Measurements from ENCODE around the gene CNTRL. TPM values are rescaled to one million over a fixed set of nuclear protein-coding genes. Genes with fewer than 3 reads are reported as not detected.
A peak's percentile ranks its signal among the peaks of the same experiment; 100 is the strongest.
"Not testable (repeated sequence)": the region's sequence is repeated elsewhere in the genome, so short reads cannot be mapped to it uniquely, and the experiment has no call there.

Gene CNTRL
- total RNA-seq, result 10 to 100 TPM; 23.4 to 32.7 (median 31.0) TPM

GRCh38 chr9:121074370-121075250, at the start of gene CNTRL:
Gene CNTRL, plus strand, starts transcription at chr9:121074955. Its CDS starts 13,372 bp downstream, at chr9:121088327.
- Histone ChIP-seq H3K4me1 (peaks cover 0 to 45% (median 23%) of the 10 kb centered on the region in 4 donors), H3K36me3 (no peaks in the 10 kb centered on the region), H3K9me3 (no peaks in the 10 kb centered on the region), H3K27ac (peak within 1 kb of the TSS; percentile 85 to 92 (median 90)), H3K4me3 (peak within 1 kb of the TSS; percentile 58 to 83 (median 68)), H3K27me3 (no peaks in the 10 kb centered on the region)
- TF ChIP-seq EP300 (IDR thresholded peaks at IDR 0.05) (peak; percentile 43 to 97), POLR2A (IDR thresholded peaks at IDR 0.05) (peak; percentile 40 to 89), CTCF (IDR thresholded peaks at IDR 0.05) (peak in 2 of 5 experiments; percentile 40 to 50)
- peak; percentile 90 to 91 for DNase-seq (ENCODE audit: low spot score in 2 of 2)
- 0 to 1% methylated on average over 25 to 48 of the region's 85 CpGs for WGBS, 2 donors

DNA sequence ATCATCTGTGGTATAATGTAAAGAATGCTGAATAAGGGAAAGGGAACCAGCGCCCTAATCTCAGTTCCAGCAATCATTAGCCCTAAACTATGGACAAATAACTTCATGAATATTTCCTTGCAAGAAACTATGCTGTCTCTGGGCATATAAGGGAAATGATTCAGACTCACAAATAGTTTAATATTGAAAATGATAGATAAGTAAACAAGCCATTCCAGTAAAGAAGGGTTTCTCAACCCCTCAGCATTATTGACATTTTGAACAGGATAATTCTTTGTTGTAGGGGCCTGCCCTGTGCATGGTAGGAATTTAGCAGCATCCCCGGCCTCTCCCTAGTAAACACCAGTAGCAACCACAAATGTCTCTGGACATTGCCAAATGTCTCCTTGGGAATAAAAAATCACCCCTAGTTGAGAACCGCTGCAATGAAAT, 48.5 kb upstream of the CNTRL start:
- TF ChIP-seq EP300 (IDR thresholded peaks at IDR 0.05) (no peak), CTCF (IDR thresholded peaks at IDR 0.05) (no peak), POLR2A (IDR thresholded peaks at IDR 0.05) (no peak)
- Histone ChIP-seq H3K4me3 (no peak overlapping the region), H3K27ac (peak overlapping the region in 2 of 4 donors; percentile 19 to 27), H3K27me3 (no peaks in the 10 kb centered on the region), H3K9me3 (peaks cover 0 to 4% (median 0%) of the 10 kb centered on the region in 4 donors), H3K36me3 (peaks cover 0 to 22% (median 0%) of the 10 kb centered on the region in 3 donors), H3K4me1 (peaks cover 0 to 8% (median 3%) of the 10 kb centered on the region in 4 donors)
- WGBS, 2 donors, result 35 to 47% methylated on average over 3 of the region's 3 CpGs
- no peak for DNase-seq (ENCODE audit: low spot score in 2 of 2)

DNA sequence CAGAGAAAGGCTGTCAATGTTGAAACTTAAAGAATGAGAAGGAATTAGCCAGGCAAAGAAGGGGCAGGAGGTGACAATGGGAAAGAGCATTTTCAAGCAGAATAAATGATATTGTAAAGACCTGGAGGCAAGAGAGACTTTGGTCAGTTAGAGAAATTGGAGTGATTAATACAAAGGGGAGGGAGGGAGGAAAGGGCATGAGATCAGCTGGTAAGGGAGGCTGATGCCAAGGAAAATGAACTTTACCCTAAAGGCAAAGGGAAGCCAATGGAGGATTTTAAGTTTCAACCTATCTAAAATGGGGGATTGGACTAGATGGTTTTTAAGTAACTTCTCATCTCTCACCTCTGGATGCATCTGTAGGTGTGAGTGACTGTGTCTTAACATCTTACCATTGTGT, 48.0 kb upstream of the CNTRL start:
- H3K4me1 ChIP-seq, result peaks cover 0 to 8% (median 3%) of the 10 kb centered on the region in 4 donors
- H3K27me3 ChIP-seq, result no peaks in the 10 kb centered on the region
- TF ChIP-seq POLR2A (IDR thresholded peaks at IDR 0.05), result no peak
- no peak for TF ChIP-seq EP300 (IDR thresholded peaks at IDR 0.05)
- TF ChIP-seq CTCF (IDR thresholded peaks at IDR 0.05), result no peak
- peaks cover 0 to 27% (median 0%) of the 10 kb centered on the region in 3 donors for H3K36me3 ChIP-seq
- H3K4me3 ChIP-seq, result no peak overlapping the region
- peaks cover 0 to 4% (median 0%) of the 10 kb centered on the region in 4 donors for H3K9me3 ChIP-seq
- peak overlapping the region in 2 of 4 donors; percentile 19 to 27 for H3K27ac ChIP-seq
- DNase-seq (ENCODE audit: low spot score in 2 of 2), result no peak

- 71 to 75% methylated on average over 4 of the region's 4 CpGs for WGBS, 2 donors
- H3K27ac ChIP-seq; H3K27me3 ChIP-seq; H3K4me3 ChIP-seq; DNase-seq (ENCODE audit: low spot score in 2 of 2); H3K4me1 ChIP-seq; H3K9me3 ChIP-seq: not testable (repeated sequence)
- peaks cover 0 to 37% (median 0%) of the 10 kb centered on the region in 3 donors for H3K36me3 ChIP-seq
Measured at GRCh38 chr9:121028285-121028684, 46.5 kb upstream of the CNTRL start.

DNA sequence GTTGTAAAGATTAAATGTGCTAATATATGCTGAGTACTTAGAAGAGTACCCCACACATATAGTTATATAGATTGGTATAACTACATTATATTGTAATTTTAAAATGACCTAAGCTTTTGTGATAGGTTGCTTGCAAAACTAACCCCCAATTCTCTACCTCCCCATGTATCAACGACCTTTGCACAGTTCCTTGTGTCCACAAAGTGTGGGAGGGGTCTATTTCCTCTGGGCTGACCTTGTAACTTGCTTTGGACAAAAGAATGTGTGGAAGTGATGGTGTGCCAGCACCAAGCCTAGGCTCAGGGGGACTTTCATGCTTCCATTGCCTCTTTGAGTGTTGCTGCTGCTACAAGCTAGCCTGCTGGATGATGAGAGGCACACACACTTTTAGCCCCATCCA, 45.3 kb upstream of the CNTRL start:
- Histone ChIP-seq H3K27ac (no peak overlapping the region), H3K4me3 (no peak overlapping the region), H3K9me3 (peaks cover 0 to 4% (median 0%) of the 10 kb centered on the region in 4 donors), H3K27me3 (no peaks in the 10 kb centered on the region), H3K36me3 (peaks cover 0 to 48% (median 0%) of the 10 kb centered on the region in 3 donors), H3K4me1 (peaks cover 0 to 8% (median 3%) of the 10 kb centered on the region in 4 donors)
- 70 to 71% methylated on average over 1 of the region's 1 CpG for WGBS, 2 donors
- DNase-seq (ENCODE audit: low spot score in 2 of 2), result no peak
- no peak for TF ChIP-seq POLR2A (IDR thresholded peaks at IDR 0.05)
- no peak for TF ChIP-seq EP300 (IDR thresholded peaks at IDR 0.05)
- no peak for TF ChIP-seq CTCF (IDR thresholded peaks at IDR 0.05)

Measured in tibial nerve (tissue), 4 donors.